H1 (cell line): ENCODE results near the gene ACADSB. TPM values are rescaled to one million over a fixed set of nuclear protein-coding genes. Genes with fewer than 3 reads are reported as not detected.

Experiments used
- CTCF ChIA-PET: fragments of 300-600 bp; sonication (Branson Sonifier 250); formaldehyde crosslinking; loops from one replicate; lab custom pipeline; 2021; ENCODE audit not compliant: partially characterized antibody; lab: Charles Lee
- POLR2A ChIA-PET: fragments of 300-600 bp; sonication (Branson Sonifier 250); formaldehyde crosslinking; loops from one replicate; lab custom pipeline; 2021; ENCODE audit warnings: inconsistent platforms; ENCODE audit not compliant: partially characterized antibody; lab: Charles Lee
- DNase-seq, 2 experiments: peaks; one replicate each; pipeline versions ENCODE4 v3.0.0 to v3.0.0-alpha.2; 2010 to 2022; ENCODE audit warnings: low spot score in 2 of 2, low read depth in 1 of 2, mixed read lengths in 1 of 2
- FAIRE-seq: peaks from 2 replicates; lab custom pipeline; 2011; peaks lifted over from hg19 to GRCh38; lab: Jason Lieb, UNC
- H2AFZ ChIP-seq: 2 replicates; pipeline ENCODE4 v1.8.1; 2012; ENCODE audit warnings: low read length, inconsistent platforms
- H2AK5ac ChIP-seq: 2 replicates; pipeline ENCODE4 v1.6.1; 2013; ENCODE audit warnings: low read depth, low read length
- H2BK120ac ChIP-seq: replicated peaks from 2 replicates; pipeline ENCODE3; 2013; ENCODE audit warnings: low read depth, low read length, inconsistent platforms
- H2BK12ac ChIP-seq: 2 replicates; pipeline ENCODE4 v1.6.1; 2013; ENCODE audit warnings: low read depth, low read length
- H2BK15ac ChIP-seq: 2 replicates; pipeline ENCODE4 v1.6.1; 2013; ENCODE audit warnings: low read length
- H2BK20ac ChIP-seq: 2 replicates; pipeline ENCODE4 v1.6.1; 2013; ENCODE audit warnings: low read length
- H2BK5ac ChIP-seq: 2 replicates; pipeline ENCODE4 v1.6.1; 2013; ENCODE audit warnings: low read depth, low read length
- H3K14ac ChIP-seq: 2 replicates; pipeline ENCODE4 v1.6.1; 2013; ENCODE audit warnings: inconsistent platforms; ENCODE audit not compliant: insufficient read length
- H3K18ac ChIP-seq: 2 replicates; pipeline ENCODE4 v1.6.1; 2013; ENCODE audit warnings: low read length; ENCODE audit errors: extremely low read depth
- H3K23ac ChIP-seq: 2 replicates; pipeline ENCODE4 v1.6.1; 2013; ENCODE audit warnings: inconsistent platforms; ENCODE audit not compliant: insufficient read length
- H3K23me2 ChIP-seq: 2 replicates; pipeline ENCODE4 v1.6.1; 2013; ENCODE audit warnings: low read depth, low read length
- H3K27ac ChIP-seq: 2 replicates; pipeline ENCODE4 v1.6.1; 2011; ENCODE audit warnings: low read depth, low read length, inconsistent platforms
- H3K27me3 ChIP-seq, 4 experiments: replicated peaks in 1 of 4; 1 replicate in 1 of 4; 2 replicates in 3 of 4; pipeline versions ENCODE4 v1.6.1 to v1.8.1; 2011 to 2013; ENCODE audit warnings: low read length in 3 of 4, mild to moderate bottlenecking in 3 of 4, inconsistent platforms in 2 of 4, mixed read lengths in 2 of 4, moderate library complexity in 1 of 4; ENCODE audit not compliant: control insufficient read depth in 3 of 4, insufficient read depth in 3 of 4; ENCODE audit errors: extremely low read depth in 1 of 4
- H3K36me3 ChIP-seq, 4 experiments: 2 replicates each; pipeline versions ENCODE4 v1.6.1 to v1.8.1; 2011 to 2013; ENCODE audit warnings: mild to moderate bottlenecking in 4 of 4, low read length in 3 of 4, moderate library complexity in 2 of 4, control low read depth in 1 of 4, inconsistent platforms in 1 of 4; ENCODE audit not compliant: insufficient read depth in 4 of 4, control insufficient read depth in 2 of 4
- H3K4ac ChIP-seq: replicated peaks from 2 replicates; pipeline ENCODE3; 2013; ENCODE audit warnings: low read length, low read depth, mixed read lengths, inconsistent platforms; ENCODE audit not compliant: insufficient read length
- H3K4me1 ChIP-seq, 4 experiments: replicated peaks in 1 of 4; 1 replicate in 1 of 4; 2 replicates in 3 of 4; pipeline versions ENCODE4 v1.6.1 to v1.8.1; 2011 to 2013; ENCODE audit warnings: low read length in 3 of 4, inconsistent platforms in 2 of 4, mixed read lengths in 1 of 4; ENCODE audit not compliant: insufficient read depth in 4 of 4, control insufficient read depth in 3 of 4
- H3K4me2 ChIP-seq, 2 experiments: 2 replicates each; pipeline versions ENCODE4 v1.6.1 to v1.8.1; 2011 to 2013; ENCODE audit warnings: low read depth in 2 of 2, low read length in 2 of 2, control low read depth in 1 of 2, inconsistent platforms in 1 of 2, mild to moderate bottlenecking in 1 of 2; ENCODE audit not compliant: insufficient read depth in 1 of 2
- H3K4me3 ChIP-seq, 4 experiments: fragments of 200-600, 300-600 bp in 1 of 4; sonication (generic), shearing (Covaris generic), sonication (Bioruptor Twin) in 1 of 4; 2 replicates each; pipeline versions ENCODE4 v1.5.1 to v1.8.1; 2011 to 2016; ENCODE audit warnings: low read length in 4 of 4, low read depth in 3 of 4, control low read depth in 2 of 4, inconsistent platforms in 2 of 4, mild to moderate bottlenecking in 2 of 4, mixed read lengths in 1 of 4, moderate library complexity in 1 of 4; ENCODE audit not compliant: insufficient read depth in 2 of 4; ENCODE audit errors: extremely low read depth in 1 of 4
- H3K56ac ChIP-seq: replicated peaks from 2 replicates; pipeline ENCODE3; 2013; ENCODE audit warnings: low read depth, mild to moderate bottlenecking, mixed read lengths, low read length, inconsistent platforms; ENCODE audit not compliant: insufficient read length
- H3K79me1 ChIP-seq: 2 replicates; pipeline ENCODE4 v1.6.1; 2013; ENCODE audit warnings: low read depth, low read length, control low read depth
- H3K79me2 ChIP-seq, 2 experiments: 2 replicates each; pipeline versions ENCODE4 v1.6.1 to v1.8.1; 2012 to 2013; ENCODE audit warnings: low read length in 2 of 2, mild to moderate bottlenecking in 2 of 2, inconsistent platforms in 1 of 2; ENCODE audit not compliant: insufficient read depth in 2 of 2, control insufficient read depth in 1 of 2
- H3K9ac ChIP-seq, 4 experiments: replicated peaks in 1 of 4; 1 replicate in 1 of 4; 2 replicates in 3 of 4; pipeline versions ENCODE4 v1.6.1 to v1.8.1; 2011 to 2013; ENCODE audit warnings: low read depth in 3 of 4, low read length in 3 of 4, control low read depth in 2 of 4, mild to moderate bottlenecking in 2 of 4, moderate library complexity in 2 of 4, inconsistent platforms in 1 of 4; ENCODE audit errors: extremely low read depth in 1 of 4
- H3K9me3 ChIP-seq, 2 experiments: 2 replicates each; pipeline versions ENCODE4 v1.6.1 to v1.8.1; 2012 to 2013; ENCODE audit warnings: mild to moderate bottlenecking in 2 of 2, moderate library complexity in 2 of 2, control low read depth in 1 of 2, inconsistent platforms in 1 of 2, low read depth in 1 of 2, low read length in 1 of 2, mixed read lengths in 1 of 2; ENCODE audit not compliant: insufficient read depth in 2 of 2
- H4K20me1 ChIP-seq, 2 experiments: replicated peaks in 1 of 2; 2 replicates each; pipeline versions ENCODE3 to v1.8.1; 2011 to 2013; ENCODE audit warnings: inconsistent platforms in 2 of 2, low read length in 2 of 2, mild to moderate bottlenecking in 1 of 2; ENCODE audit not compliant: insufficient read depth in 2 of 2, control insufficient read depth in 1 of 2
- H4K5ac ChIP-seq: 2 replicates; pipeline ENCODE4 v1.6.1; 2013; ENCODE audit warnings: low read length, low read depth, mixed read lengths, inconsistent platforms; ENCODE audit not compliant: insufficient read length
- H4K8ac ChIP-seq: 2 replicates; pipeline ENCODE4 v1.8.0; 2013; ENCODE audit warnings: mild to moderate bottlenecking, moderate library complexity, low read length, inconsistent platforms; ENCODE audit not compliant: insufficient read depth; ENCODE audit errors: extremely low read depth
- H4K91ac ChIP-seq: replicated peaks from 2 replicates; pipeline ENCODE3; 2013; ENCODE audit warnings: low read length, mixed read lengths, inconsistent platforms; ENCODE audit not compliant: insufficient read length
- BCL11A ChIP-seq, 2 experiments: IDR thresholded peaks; one replicate each; pipeline ENCODE4 v1.6.1; 2011; ENCODE audit warnings: low read depth in 2 of 2, low read length in 2 of 2, mild to moderate bottlenecking in 2 of 2
- CEBPB ChIP-seq: IDR thresholded peaks from 2 replicates; pipeline ENCODE4 v1.6.1; 2012; ENCODE audit warnings: low read depth, low read length
- EP300 ChIP-seq, 2 experiments: IDR thresholded peaks; 1 replicate in 1 of 2; 2 replicates in 1 of 2; pipeline ENCODE4 v1.6.1; 2011 to 2012; ENCODE audit warnings: low read depth in 2 of 2, low read length in 2 of 2, mild to moderate bottlenecking in 2 of 2, borderline replicate concordance in 1 of 2, inconsistent platforms in 1 of 2, moderate library complexity in 1 of 2
- HDAC6 ChIP-seq: IDR thresholded peaks from one replicate; pipeline ENCODE4 v1.7.1; 2012; ENCODE audit warnings: low read depth, mild to moderate bottlenecking, inconsistent platforms, low read length, moderate library complexity
- JUND ChIP-seq: IDR thresholded peaks from 2 replicates; pipeline ENCODE4 v1.6.1; 2011; ENCODE audit warnings: mild to moderate bottlenecking, improper control_type of control experiment, low read length
- TEAD4 ChIP-seq: IDR thresholded peaks from 2 replicates; pipeline ENCODE4 v1.6.1; 2012; ENCODE audit warnings: low read depth, low read length, inconsistent platforms, mixed read lengths
- YY1 ChIP-seq: IDR thresholded peaks from 2 replicates; pipeline ENCODE4 v1.6.1; 2011; ENCODE audit warnings: low read depth, mild to moderate bottlenecking, low read length
- polyA plus RNA-seq, 7 experiments: library from polyadenylated mRNA; depleted of rRNA in 3 of 7; stranded (reverse) in 5 of 7; unstranded in 2 of 7; fragments of >200 nt in 5 of 7; fragments of 200-250 nt in 2 of 7; gene quantifications; 1 replicate in 5 of 7; 2 replicates in 1 of 7; 4 replicates in 1 of 7; pipeline versions ENCODE4 v1.2.1 to v1.2.3, GENCODE V29; 2011 to 2013; ENCODE audit warnings: missing spikeins in 2 of 7, mixed read lengths in 2 of 7
- total RNA-seq: library from RNA; stranded (reverse); fragmentation: NEBNext Ultra II Directional; extraction: Animal tissue kit (Norgen Biotek cat#: 25700); gene quantifications from 2 replicates; pipeline ENCODE4 v1.2.1, GENCODE V29; 2021

ACADSB gene
- total and polyA plus RNA-seq, 2 of the 8 experiments (the other 6 are each of a cell fraction or from before 2014, with no cell fraction given) = 5.6 to 11.2 TPM

DNA sequence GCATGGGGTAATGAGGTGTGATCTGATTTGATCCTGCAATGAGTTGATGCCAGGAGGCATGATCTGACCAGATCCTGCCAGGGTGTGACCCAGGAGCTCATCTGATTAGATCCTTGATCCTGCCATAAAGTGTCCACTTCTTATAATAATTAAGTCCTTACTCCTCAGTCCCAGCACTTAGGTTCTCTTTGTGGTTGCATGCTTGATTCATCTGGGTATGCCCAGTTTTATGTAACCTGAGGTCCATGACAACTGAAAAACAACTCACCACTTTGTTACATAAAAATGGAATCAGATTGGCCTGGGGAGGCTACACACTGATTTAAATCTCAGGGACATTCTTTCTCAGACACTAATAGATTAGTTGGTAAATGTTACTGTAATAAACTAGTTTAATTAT is 19.1 kb downstream of the ACADSB start:
- H3K4me3 ChIP-seq = no peak overlapping the region
- no peak overlapping the region for H2BK15ac ChIP-seq
- no peak for FAIRE-seq
- H3K18ac ChIP-seq = no peak overlapping the region
- H2BK20ac ChIP-seq = no peak overlapping the region
- peaks cover 0 to 2% of the 10 kb centered on the region in 2 experiments for H4K20me1 ChIP-seq
- no peak overlapping the region for H4K91ac ChIP-seq
- H2AK5ac ChIP-seq = no peak overlapping the region
- H2BK12ac ChIP-seq = no peak overlapping the region
- H3K27ac ChIP-seq = no peak overlapping the region
- H3K56ac ChIP-seq = no peak overlapping the region
- POLR2A ChIA-PET = no interaction called here
- CTCF ChIA-PET = interaction anchor here (0.6 to 1.6 kb wide), 2 partner anchors 10 to 95 kb away, joined by 3 to 4 read pairs; no protein-coding TSS in a partner anchor
- no peak for DNase-seq
- no peak overlapping the region for H4K5ac ChIP-seq
- no peaks in the 10 kb centered on the region; a peak in 2 of 7 replicates for H3K27me3 ChIP-seq
- H3K14ac ChIP-seq = no peak overlapping the region
- TF ChIP-seq BCL11A (IDR thresholded peaks at IDR 0.05; ENCODE audit: low read depth in 2 of 2, low read length in 2 of 2) = no peak
- TF ChIP-seq TEAD4 = no peak
- no peak for TF ChIP-seq HDAC6
- no peak for TF ChIP-seq CEBPB
- TF ChIP-seq EP300 (IDR thresholded peaks at IDR 0.05; ENCODE audit: borderline replicate concordance in 1 of 2, low read depth in 2 of 2, low read length in 2 of 2) = no peak
- TF ChIP-seq YY1 = no peak
- TF ChIP-seq JUND = no peak
- no peaks in the 10 kb centered on the region for H3K79me2 ChIP-seq
- H3K23me2 ChIP-seq = no peaks in the 10 kb centered on the region
- H3K9me3 ChIP-seq = no peaks in the 10 kb centered on the region
- H3K4ac ChIP-seq = no peak overlapping the region
- H2AFZ ChIP-seq = no peak overlapping the region
- no peak overlapping the region for H3K4me2 ChIP-seq
- H2BK120ac ChIP-seq = no peak overlapping the region
- no peak overlapping the region for H4K8ac ChIP-seq
- no peak overlapping the region for H3K23ac ChIP-seq
- no peak overlapping the region for H2BK5ac ChIP-seq
- H3K4me1 ChIP-seq = peaks cover 0 to 8% (median 0%) of the 10 kb centered on the region in 4 experiments; a peak in 1 of 7 replicates
- no peaks in the 10 kb centered on the region for H3K36me3 ChIP-seq
- H3K79me1 ChIP-seq = no peaks in the 10 kb centered on the region
- no peak overlapping the region for H3K9ac ChIP-seq
